HL-60 (cell line): Measurements from ENCODE around the gene TBC1D24.

Source experiments
- POLR2AphosphoS5 ChIP-seq: IDR thresholded peaks from 2 replicates; pipeline ENCODE4 v1.6.1; 2012; ENCODE audit warnings: low read depth
- REST ChIP-seq: IDR thresholded peaks from 2 replicates; pipeline ENCODE4 v1.6.1; 2012; ENCODE audit warnings: low read depth; ENCODE audit not compliant: insufficient replicate concordance
- TF ChIP-seq, protein P1 (sequence below): IDR thresholded peaks from one replicate; pipeline ENCODE4 v1.5.1; 2011; ENCODE audit warnings: low read length, control low read depth, inconsistent platforms; ENCODE audit not compliant: insufficient read depth

- TF ChIP-seq, protein P1, sequence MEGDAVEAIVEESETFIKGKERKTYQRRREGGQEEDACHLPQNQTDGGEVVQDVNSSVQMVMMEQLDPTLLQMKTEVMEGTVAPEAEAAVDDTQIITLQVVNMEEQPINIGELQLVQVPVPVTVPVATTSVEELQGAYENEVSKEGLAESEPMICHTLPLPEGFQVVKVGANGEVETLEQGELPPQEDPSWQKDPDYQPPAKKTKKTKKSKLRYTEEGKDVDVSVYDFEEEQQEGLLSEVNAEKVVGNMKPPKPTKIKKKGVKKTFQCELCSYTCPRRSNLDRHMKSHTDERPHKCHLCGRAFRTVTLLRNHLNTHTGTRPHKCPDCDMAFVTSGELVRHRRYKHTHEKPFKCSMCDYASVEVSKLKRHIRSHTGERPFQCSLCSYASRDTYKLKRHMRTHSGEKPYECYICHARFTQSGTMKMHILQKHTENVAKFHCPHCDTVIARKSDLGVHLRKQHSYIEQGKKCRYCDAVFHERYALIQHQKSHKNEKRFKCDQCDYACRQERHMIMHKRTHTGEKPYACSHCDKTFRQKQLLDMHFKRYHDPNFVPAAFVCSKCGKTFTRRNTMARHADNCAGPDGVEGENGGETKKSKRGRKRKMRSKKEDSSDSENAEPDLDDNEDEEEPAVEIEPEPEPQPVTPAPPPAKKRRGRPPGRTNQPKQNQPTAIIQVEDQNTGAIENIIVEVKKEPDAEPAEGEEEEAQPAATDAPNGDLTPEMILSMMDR = no peak
- TF ChIP-seq REST (no peak), POLR2AphosphoS5 (no peak)
Measured at GRCh38 chr16:2531371-2531695, 56.4 kb downstream of the TBC1D24 start, which contains the start of gene CEMP1.
